C4-2B (cell line): Measurements from ENCODE around the gene TRIP10.

Experiments
- CTCF ChIP-seq: fragments of 450-650 bp; conservative IDR thresholded peaks from 2 replicates; pipeline ENCODE4 v1.5.1; 2017; ENCODE audit warnings: mild to moderate bottlenecking
- ZFX ChIP-seq: fragments of 450-650 bp; IDR thresholded peaks from 2 replicates; pipeline ENCODE4 v1.6.1; 2017

GRCh38 chr19:6724631-6725492 lies 14.6 kb upstream of the TRIP10 start:
- TF ChIP-seq CTCF (no peak), ZFX (no peak)
